HepG2 (cell line): ENCODE measurements around the gene IL17C. TPM values are rescaled to one million over a fixed set of nuclear protein-coding genes. Genes with fewer than 3 reads are reported as not detected.

Experiments used
- KMT2A ChIP-seq: sonication (generic); formaldehyde crosslinking; IDR thresholded peaks from 2 replicates; pipeline ENCODE4 v1.4.0; 2020; ENCODE audit warnings: missing genetic modification reagents
- KMT2B ChIP-seq: IDR thresholded peaks from 2 replicates; pipeline ENCODE4 v1.6.1; 2016; ENCODE audit warnings: missing genetic modification reagents, missing compliant biosample characterization
- MAFK ChIP-seq, 2 experiments: IDR thresholded peaks in 1 of 2; conservative IDR thresholded peaks in 1 of 2; 2 replicates each; pipeline ENCODE4 v1.6.1; 2011; ENCODE audit warnings: improper control_type of control experiment in 2 of 2, low read length in 2 of 2
- MATR3 ChIP-seq: sonication (generic); formaldehyde crosslinking; IDR thresholded peaks from 2 replicates; pipeline ENCODE4 v1.4.0; 2020; ENCODE audit warnings: missing genetic modification reagents
- MIER2 ChIP-seq: IDR thresholded peaks from 2 replicates; pipeline ENCODE4 v1.6.1; 2016; ENCODE audit warnings: missing biosample characterization, missing genetic modification reagents
- NFRKB ChIP-seq: fragments of 450-650 bp; IDR thresholded peaks from 2 replicates; pipeline ENCODE4 v1.6.1; 2017
- NKX3-1 ChIP-seq: sonication (generic); formaldehyde crosslinking; IDR thresholded peaks from 2 replicates; pipeline ENCODE4 v1.5.0; 2020; ENCODE audit warnings: missing genetic modification reagents
- RARG ChIP-seq: sonication (generic); formaldehyde crosslinking; IDR thresholded peaks from 2 replicates; pipeline ENCODE4 v1.4.0; 2020; ENCODE audit warnings: low read depth, mild to moderate bottlenecking, missing genetic modification reagents
- RBAK ChIP-seq: sonication (generic); formaldehyde crosslinking; IDR thresholded peaks from 2 replicates; pipeline ENCODE4 v1.5.1; 2020; ENCODE audit warnings: mild to moderate bottlenecking, missing genetic modification reagents
- SIN3A ChIP-seq: IDR thresholded peaks from 2 replicates; pipeline ENCODE4 v1.6.1; 2011; ENCODE audit warnings: low read depth, mild to moderate bottlenecking, control low read depth, low read length, borderline replicate concordance
- SMARCE1 ChIP-seq: fragments of 450-650 bp; IDR thresholded peaks from 2 replicates; pipeline ENCODE4 v1.6.1; 2017; ENCODE audit warnings: borderline replicate concordance
- TCF7L2 ChIP-seq: IDR thresholded peaks from 2 replicates; pipeline ENCODE4 v1.6.1; 2011; ENCODE audit warnings: mild to moderate bottlenecking, low read depth, low read length, moderate library complexity
- ZFP36L1 ChIP-seq: sonication (generic); formaldehyde crosslinking; IDR thresholded peaks from 2 replicates; pipeline ENCODE4 v1.8.0; 2022; ENCODE audit warnings: mild to moderate bottlenecking, missing genetic modification reagents, moderate library complexity
- ZMYM4 ChIP-seq: sonication (generic); formaldehyde crosslinking; IDR thresholded peaks from 2 replicates; pipeline ENCODE4 v1.8.1; 2023; ENCODE audit warnings: mild to moderate bottlenecking, missing genetic modification reagents
- ZNF207 ChIP-seq: fragments of 450-650 bp; IDR thresholded peaks from 2 replicates; pipeline ENCODE4 v1.6.1; 2016; ENCODE audit warnings: antibody characterized with exemption, borderline replicate concordance
- ZNF383 ChIP-seq: sonication (generic); formaldehyde crosslinking; IDR thresholded peaks from 2 replicates; pipeline ENCODE4 v1.4.0; 2020; ENCODE audit warnings: missing genetic modification reagents, mild to moderate bottlenecking, borderline replicate concordance
- ZNF543 ChIP-seq: sonication (generic); formaldehyde crosslinking; IDR thresholded peaks from 2 replicates; pipeline ENCODE4 v1.4.0; 2020; ENCODE audit warnings: mild to moderate bottlenecking, missing genetic modification reagents
- ZNF570 ChIP-seq: sonication (generic); formaldehyde crosslinking; IDR thresholded peaks from 2 replicates; pipeline ENCODE4 v1.4.0; 2020; ENCODE audit warnings: mild to moderate bottlenecking, missing genetic modification reagents, borderline replicate concordance
- ZNF629 ChIP-seq: sonication (generic); formaldehyde crosslinking; conservative IDR thresholded peaks from 2 replicates; pipeline ENCODE4 v1.5.0; 2020; ENCODE audit warnings: missing genetic modification reagents
- polyA plus RNA-seq, 8 experiments: library from polyadenylated mRNA; depleted of rRNA in 3 of 8; stranded (reverse) in 7 of 8; unstranded in 1 of 8; fragments of >200 nt; fragmentation: Illumina TruSeq in 4 of 8; extraction: Trizol in 4 of 8; gene quantifications; 2 replicates each; pipeline versions ENCODE4 v1.2.1 to v1.2.3, GENCODE V29; 2011 to 2016; ENCODE audit warnings: low read depth in 4 of 8, missing spikeins in 1 of 8, mixed read lengths in 1 of 8; ENCODE audit not compliant: insufficient read depth in 1 of 8
- total RNA-seq, 5 experiments: library from RNA; depleted of rRNA; stranded (reverse); fragments of >200 nt; fragmentation: Illumina TruSeq; extraction: Trizol; gene quantifications; 2 replicates each; pipeline ENCODE4 v1.2.3, GENCODE V29; 2016; ENCODE audit warnings: low read depth in 1 of 5
- TF ChIP-seq, protein P1 (sequence below): sonication (generic); formaldehyde crosslinking; IDR thresholded peaks from 2 replicates; pipeline ENCODE4 v1.4.0; 2020; ENCODE audit warnings: mild to moderate bottlenecking, missing genetic modification reagents
- TF ChIP-seq, protein P2 (sequence below): sonication (generic); formaldehyde crosslinking; IDR thresholded peaks from 2 replicates; pipeline ENCODE4 v1.4.0; 2020; ENCODE audit warnings: missing genetic modification reagents, low read depth, mild to moderate bottlenecking, borderline replicate concordance
- TF ChIP-seq, protein P3 (sequence below): sonication (generic); formaldehyde crosslinking; IDR thresholded peaks from 2 replicates; pipeline ENCODE4 v1.9.0; 2021; ENCODE audit warnings: missing genetic modification reagents, mild to moderate bottlenecking, borderline replicate concordance
- TF ChIP-seq, protein P4 (sequence below): sonication (generic); formaldehyde crosslinking; IDR thresholded peaks from 2 replicates; pipeline ENCODE4 v1.4.0; 2020; ENCODE audit warnings: missing genetic modification reagents

IL17C gene
- total and polyA plus RNA-seq, 2 of the 13 experiments (the other 11 are each of a cell fraction or from before 2014, with no cell fraction given): not detected

DNA sequence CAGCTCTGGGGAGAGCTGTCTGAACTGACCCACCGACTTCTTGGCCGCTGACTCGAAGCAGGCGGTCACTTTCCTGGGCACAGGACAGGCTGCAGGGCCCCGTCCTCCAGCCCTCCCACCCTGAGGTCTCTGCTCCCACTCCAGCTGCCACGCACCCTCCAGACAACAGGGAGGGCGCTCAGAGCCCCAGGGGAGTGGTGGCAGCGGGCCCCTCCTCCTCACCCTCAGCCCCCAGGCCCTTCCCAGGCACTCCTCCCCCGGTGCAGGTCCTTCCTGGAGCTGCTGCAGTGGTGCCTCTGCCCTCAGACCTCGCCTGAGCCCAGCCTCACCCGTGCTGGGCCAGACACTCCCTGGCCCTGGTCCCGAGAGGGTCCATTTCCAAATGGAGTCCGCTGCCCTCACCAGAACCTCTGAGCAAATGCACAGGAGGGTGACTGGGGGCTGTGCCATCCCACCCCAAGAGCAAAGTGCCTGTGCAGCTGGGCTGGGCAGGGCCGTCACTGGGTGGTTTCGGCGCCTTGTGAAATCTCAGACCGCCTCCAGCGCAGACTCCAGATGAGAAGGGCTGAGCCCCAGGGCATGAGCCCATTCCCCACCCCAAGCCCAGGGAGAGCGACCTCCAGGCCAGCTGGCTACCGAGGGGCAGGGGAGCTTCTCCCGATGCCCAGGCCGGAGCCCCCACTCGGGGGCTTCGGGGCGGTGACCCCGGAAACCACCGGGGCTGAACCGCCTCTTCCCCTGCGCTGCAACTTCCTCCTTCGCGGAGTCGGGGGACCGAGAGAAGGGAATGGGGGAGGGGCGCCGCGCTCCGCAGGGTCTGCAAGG is 11.8 kb downstream of the IL17C start (continued):
- TF ChIP-seq MIER2 (CRISPR knock-in tag) (no peak), SMARCE1 (no peak), MAFK (conservative IDR thresholded peaks at IDR 0.05 in 1 of 2, IDR thresholded peaks at IDR 0.05 in 1 of 2; ENCODE audit: low read length in 2 of 2) (no peak), MATR3 (CRISPR knock-in tag) (no peak), ZNF383 (CRISPR knock-in tag) (no peak), ZNF543 (CRISPR knock-in tag) (peak; percentile 85), ZFP36L1 (CRISPR knock-in tag) (no peak), ZNF207 (no peak), NFRKB (no peak), SIN3A (0 out of 2 replicates have a peak, but pooled peaks have one; percentile 15), ZMYM4 (CRISPR knock-in tag) (peak; percentile 13; the same call in 1 of the 2 replicates), ZNF629 (CRISPR knock-in tag) (no peak), KMT2A (CRISPR knock-in tag) (0 out of 2 replicates have a peak, but pooled peaks have one; percentile 5), TCF7L2 (no peak), RARG (0 out of 2 replicates have a peak, but pooled peaks have one; percentile 0), KMT2B (CRISPR knock-in tag) (0 out of 2 replicates have a peak, but pooled peaks have one; percentile 3), NKX3-1 (CRISPR knock-in tag) (no peak; the same call in none of the 2 replicates), ZNF570 (CRISPR knock-in tag) (no peak), RBAK (CRISPR knock-in tag) (no peak)
- TF ChIP-seq, protein P1, sequence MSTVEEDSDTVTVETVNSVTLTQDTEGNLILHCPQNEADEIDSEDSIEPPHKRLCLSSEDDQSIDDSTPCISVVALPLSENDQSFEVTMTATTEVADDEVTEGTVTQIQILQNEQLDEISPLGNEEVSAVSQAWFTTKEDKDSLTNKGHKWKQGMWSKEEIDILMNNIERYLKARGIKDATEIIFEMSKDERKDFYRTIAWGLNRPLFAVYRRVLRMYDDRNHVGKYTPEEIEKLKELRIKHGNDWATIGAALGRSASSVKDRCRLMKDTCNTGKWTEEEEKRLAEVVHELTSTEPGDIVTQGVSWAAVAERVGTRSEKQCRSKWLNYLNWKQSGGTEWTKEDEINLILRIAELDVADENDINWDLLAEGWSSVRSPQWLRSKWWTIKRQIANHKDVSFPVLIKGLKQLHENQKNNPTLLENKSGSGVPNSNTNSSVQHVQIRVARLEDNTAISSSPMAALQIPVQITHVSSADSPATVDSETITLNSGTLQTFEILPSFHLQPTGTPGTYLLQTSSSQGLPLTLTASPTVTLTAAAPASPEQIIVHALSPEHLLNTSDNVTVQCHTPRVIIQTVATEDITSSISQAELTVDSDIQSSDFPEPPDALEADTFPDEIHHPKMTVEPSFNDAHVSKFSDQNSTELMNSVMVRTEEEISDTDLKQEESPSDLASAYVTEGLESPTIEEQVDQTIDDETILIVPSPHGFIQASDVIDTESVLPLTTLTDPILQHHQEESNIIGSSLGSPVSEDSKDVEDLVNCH (CRISPR knock-in tag): no peak
- TF ChIP-seq, protein P2, sequence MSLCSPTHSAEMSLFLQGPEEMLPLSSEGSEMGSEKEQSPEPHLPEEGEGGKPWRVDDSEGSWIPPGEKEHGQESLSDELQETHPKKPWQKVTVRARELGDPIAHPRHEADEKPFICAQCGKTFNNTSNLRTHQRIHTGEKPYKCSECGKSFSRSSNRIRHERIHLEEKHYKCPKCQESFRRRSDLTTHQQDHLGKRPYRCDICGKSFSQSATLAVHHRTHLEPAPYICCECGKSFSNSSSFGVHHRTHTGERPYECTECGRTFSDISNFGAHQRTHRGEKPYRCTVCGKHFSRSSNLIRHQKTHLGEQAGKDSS (CRISPR knock-in tag): 0 out of 2 replicates have a peak, but pooled peaks have one; percentile 86
- TF ChIP-seq, protein P3, sequence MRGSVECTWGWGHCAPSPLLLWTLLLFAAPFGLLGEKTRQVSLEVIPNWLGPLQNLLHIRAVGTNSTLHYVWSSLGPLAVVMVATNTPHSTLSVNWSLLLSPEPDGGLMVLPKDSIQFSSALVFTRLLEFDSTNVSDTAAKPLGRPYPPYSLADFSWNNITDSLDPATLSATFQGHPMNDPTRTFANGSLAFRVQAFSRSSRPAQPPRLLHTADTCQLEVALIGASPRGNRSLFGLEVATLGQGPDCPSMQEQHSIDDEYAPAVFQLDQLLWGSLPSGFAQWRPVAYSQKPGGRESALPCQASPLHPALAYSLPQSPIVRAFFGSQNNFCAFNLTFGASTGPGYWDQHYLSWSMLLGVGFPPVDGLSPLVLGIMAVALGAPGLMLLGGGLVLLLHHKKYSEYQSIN (CRISPR knock-in tag): no peak
- TF ChIP-seq, protein P4, sequence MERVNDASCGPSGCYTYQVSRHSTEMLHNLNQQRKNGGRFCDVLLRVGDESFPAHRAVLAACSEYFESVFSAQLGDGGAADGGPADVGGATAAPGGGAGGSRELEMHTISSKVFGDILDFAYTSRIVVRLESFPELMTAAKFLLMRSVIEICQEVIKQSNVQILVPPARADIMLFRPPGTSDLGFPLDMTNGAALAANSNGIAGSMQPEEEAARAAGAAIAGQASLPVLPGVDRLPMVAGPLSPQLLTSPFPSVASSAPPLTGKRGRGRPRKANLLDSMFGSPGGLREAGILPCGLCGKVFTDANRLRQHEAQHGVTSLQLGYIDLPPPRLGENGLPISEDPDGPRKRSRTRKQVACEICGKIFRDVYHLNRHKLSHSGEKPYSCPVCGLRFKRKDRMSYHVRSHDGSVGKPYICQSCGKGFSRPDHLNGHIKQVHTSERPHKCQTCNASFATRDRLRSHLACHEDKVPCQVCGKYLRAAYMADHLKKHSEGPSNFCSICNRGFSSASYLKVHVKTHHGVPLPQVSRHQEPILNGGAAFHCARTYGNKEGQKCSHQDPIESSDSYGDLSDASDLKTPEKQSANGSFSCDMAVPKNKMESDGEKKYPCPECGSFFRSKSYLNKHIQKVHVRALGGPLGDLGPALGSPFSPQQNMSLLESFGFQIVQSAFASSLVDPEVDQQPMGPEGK (CRISPR knock-in tag): peak; percentile 78
